ENCODE measurements around the gene OGFOD3. TPM values are rescaled to one million over a fixed set of nuclear protein-coding genes. Genes with fewer than 3 reads are reported as not detected.
"Not testable (repeated sequence)": the region's sequence is repeated elsewhere in the genome, so short reads cannot be mapped to it uniquely, and the experiment has no call there.

OGFOD3 gene
- total RNA-seq, 2 donors from 2014 or later, result 23.3 to 40.8 TPM

DNA sequence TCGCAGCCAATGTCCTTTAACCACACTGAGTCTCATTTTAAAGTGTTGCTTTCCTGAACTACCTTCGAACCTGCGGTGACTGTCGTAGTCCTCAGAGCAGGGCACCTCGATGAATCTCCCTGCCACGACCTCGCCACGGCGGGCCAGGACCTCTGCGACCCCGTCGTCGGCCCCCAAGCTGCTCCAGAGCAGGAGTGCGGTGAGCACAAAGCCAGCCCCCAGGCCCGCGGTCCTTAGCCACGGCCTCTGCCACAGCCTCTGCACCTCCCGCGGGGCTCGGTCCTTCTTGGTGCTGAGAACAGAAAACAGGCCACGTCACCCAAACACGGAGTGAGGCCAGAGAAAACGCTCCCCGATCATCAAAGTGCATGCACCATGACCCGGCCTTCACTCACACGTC, 3.0 kb downstream of the OGFOD3 start:
- H3K4me3 ChIP-seq, result no peak overlapping the region
- H3K36me3 ChIP-seq, result no peaks in the 10 kb centered on the region
- TF ChIP-seq, protein P1, sequence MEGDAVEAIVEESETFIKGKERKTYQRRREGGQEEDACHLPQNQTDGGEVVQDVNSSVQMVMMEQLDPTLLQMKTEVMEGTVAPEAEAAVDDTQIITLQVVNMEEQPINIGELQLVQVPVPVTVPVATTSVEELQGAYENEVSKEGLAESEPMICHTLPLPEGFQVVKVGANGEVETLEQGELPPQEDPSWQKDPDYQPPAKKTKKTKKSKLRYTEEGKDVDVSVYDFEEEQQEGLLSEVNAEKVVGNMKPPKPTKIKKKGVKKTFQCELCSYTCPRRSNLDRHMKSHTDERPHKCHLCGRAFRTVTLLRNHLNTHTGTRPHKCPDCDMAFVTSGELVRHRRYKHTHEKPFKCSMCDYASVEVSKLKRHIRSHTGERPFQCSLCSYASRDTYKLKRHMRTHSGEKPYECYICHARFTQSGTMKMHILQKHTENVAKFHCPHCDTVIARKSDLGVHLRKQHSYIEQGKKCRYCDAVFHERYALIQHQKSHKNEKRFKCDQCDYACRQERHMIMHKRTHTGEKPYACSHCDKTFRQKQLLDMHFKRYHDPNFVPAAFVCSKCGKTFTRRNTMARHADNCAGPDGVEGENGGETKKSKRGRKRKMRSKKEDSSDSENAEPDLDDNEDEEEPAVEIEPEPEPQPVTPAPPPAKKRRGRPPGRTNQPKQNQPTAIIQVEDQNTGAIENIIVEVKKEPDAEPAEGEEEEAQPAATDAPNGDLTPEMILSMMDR (IDR thresholded peaks at IDR 0.05), result no peak
- no peak overlapping the region for H3K27ac ChIP-seq
- no peaks in the 10 kb centered on the region for H3K4me1 ChIP-seq
- H3K9ac ChIP-seq (ENCODE audit: low read depth in 2 of 2, low read length in 2 of 2), result no peak overlapping the region
- no peak for DNase-seq
- intact Hi-C loops (cut with DNase I), result no loop called here
- no peaks in the 10 kb centered on the region for H3K27me3 ChIP-seq
- H3K9me3 ChIP-seq, result no peaks in the 10 kb centered on the region

DNA sequence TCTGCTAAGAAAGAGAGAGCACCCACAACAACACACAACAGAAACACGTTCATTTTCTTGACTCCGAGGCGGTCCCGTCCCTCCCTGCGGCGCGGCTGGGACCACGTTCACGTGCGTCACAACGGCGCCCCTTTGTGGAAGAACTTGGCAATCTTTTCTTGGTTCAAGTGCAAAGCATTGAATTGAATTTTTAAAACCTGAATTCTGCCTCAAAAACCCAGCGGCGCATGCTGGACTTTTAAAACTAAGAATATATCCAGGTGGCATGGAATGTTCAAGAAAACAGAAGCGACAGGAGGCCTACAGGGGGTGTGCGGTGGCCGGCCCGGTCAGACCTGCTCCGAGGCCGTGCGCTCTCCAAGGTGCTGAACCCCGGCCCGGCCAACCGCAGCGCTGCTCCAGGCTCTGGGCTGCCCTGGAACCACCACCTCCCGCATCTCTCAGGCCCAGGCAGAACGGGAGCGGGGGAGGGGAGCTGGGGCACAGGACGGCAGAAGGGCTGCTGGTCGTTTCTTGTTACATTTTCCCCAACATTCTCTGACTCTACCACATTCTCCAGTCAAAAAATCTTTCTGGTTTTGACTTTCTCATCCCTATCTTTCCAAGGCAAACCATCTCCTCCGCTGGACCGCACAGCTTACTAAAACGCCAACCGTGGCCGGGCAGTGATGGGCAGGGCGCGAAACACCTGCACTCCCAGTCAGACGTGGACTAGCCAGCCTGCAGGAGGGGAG, 3.7 kb downstream of the OGFOD3 start:
- no peaks in the 10 kb centered on the region for H3K36me3 ChIP-seq
- no peak overlapping the region for H3K9ac ChIP-seq (ENCODE audit: low read depth in 2 of 2, low read length in 2 of 2)
- intact Hi-C loops (cut with DNase I), result loop anchor here (1.0 kb wide), 1 partner anchor 63 kb away; no protein-coding TSS in a partner anchor
- TF ChIP-seq, protein P1 (IDR thresholded peaks at IDR 0.05), result peak; percentile 69
- no peaks in the 10 kb centered on the region for H3K4me1 ChIP-seq
- DNase-seq, result peak; percentile 69
- H3K27me3 ChIP-seq, result no peaks in the 10 kb centered on the region
- H3K9me3 ChIP-seq, result no peaks in the 10 kb centered on the region
- no peak overlapping the region for H3K4me3 ChIP-seq
- no peak overlapping the region for H3K27ac ChIP-seq

DNA sequence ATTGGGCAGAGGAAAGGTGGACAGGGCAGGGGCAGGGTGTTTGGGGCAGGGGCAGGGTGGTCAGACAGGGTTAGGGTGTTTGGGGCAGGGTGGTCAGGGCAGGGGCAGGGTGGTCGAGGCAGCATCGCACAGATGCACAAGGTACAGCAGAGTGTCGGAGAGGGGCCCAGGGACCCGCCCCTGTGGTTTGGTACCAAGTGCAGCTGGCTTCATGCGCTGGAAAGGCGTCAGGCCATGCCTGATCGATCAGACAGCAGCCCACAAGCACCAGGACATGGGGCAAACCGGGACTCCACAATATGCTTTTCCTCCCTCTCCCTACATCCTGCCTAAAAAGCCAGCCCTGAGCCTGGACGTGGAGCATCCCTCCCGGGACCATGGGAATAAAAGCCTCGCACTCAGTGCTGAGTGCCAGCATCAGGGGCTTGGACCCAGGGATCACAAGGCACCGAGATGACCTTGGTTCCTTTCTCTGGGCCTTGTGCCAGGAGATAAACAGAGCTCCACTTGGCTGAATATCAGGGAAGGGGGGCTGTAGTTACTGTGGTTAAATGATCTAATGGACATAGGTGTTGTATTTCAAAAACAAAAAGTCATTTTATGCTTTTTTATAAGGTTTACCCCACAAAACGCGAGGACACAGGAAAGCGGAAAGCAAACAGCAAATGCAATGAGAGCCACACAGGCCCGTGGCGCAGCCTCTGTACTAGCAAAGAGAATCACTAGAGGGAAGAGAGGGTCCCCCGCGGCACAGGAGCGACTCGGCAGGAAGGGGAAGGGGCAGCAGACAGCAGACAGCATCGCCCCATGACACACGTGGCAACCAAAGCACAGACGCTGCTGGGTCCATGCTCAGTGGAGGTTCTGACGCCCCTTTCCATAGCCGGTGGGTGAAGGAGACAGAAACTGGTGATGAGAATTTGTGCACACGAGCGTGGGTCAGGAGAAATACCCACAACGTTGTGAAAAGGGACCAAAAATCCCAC, 5.6 kb downstream of the OGFOD3 start:
- no peaks in the 10 kb centered on the region for H3K4me1 ChIP-seq
- H3K36me3 ChIP-seq, result no peaks in the 10 kb centered on the region
- intact Hi-C loops (cut with DNase I), result no loop called here
- H3K4me3 ChIP-seq, result no peak overlapping the region
- H3K27me3 ChIP-seq, result no peaks in the 10 kb centered on the region
- H3K9me3 ChIP-seq, result no peaks in the 10 kb centered on the region
- H3K27ac ChIP-seq, result no peak overlapping the region
- DNase-seq, result no peak
- TF ChIP-seq, protein P1 (IDR thresholded peaks at IDR 0.05), result no peak
- no peak overlapping the region for H3K9ac ChIP-seq (ENCODE audit: low read depth in 2 of 2, low read length in 2 of 2)

DNA sequence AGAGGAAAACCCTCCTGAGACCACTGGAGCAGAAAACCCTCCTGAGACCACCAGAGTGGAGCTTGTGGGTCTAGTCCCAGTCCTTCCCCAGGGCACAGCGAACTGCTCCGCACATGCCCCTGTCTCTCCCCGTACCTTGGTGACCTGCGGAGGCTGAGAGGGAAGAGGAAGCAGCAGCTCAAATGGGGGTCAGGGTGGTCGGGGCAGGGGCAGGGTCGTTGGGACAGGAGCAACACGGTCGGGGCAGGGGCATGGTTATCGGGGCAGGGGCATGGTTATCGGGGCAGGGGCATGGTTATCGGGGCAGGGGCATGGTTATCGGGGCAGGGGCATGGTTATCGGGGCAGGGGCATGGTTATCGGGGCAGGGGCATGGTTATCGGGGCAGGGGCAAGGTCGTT, 6.3 kb downstream of the OGFOD3 start:
- H3K36me3 ChIP-seq; H3K27me3 ChIP-seq; DNase-seq; H3K27ac ChIP-seq; intact Hi-C loops (cut with DNase I); H3K4me3 ChIP-seq; H3K4me1 ChIP-seq; H3K9ac ChIP-seq (ENCODE audit: low read depth in 2 of 2, low read length in 2 of 2); H3K9me3 ChIP-seq: not testable (repeated sequence)

DNA sequence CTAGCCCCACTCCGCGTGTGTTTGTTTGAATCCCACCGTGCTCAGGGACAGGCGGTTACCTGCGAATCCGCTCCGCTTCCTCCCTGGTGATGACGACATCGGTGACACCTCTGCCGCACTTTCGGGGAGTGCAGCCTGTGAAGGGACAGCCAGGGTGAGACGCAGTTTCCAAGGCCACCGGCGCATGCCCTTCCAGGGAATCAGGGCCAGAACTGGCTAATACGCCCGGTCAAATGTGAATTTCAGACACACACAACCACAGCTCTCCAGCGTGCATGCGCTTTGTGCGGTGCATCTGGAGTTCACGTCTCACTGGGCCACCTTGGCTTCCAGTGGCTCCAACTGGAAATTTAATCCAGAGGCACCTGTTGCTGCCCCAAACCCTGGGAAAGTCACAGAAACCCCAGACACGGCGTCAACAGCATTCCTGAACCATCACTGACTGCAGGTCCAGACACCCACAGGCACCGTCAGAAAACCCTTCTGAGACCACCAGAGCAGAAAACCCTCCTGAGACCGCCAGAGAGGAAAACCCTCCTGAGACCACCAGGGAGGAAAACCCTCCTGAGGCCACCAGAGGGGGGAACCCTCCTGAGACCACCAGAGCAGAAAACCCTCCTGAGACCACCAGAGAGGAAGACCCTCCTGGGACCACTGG, 6.9 kb downstream of the OGFOD3 start:
- no peak overlapping the region for H3K4me3 ChIP-seq
- no peaks in the 10 kb centered on the region for H3K9me3 ChIP-seq
- H3K27me3 ChIP-seq, result no peaks in the 10 kb centered on the region
- TF ChIP-seq, protein P1 (IDR thresholded peaks at IDR 0.05), result no peak
- no peak overlapping the region for H3K27ac ChIP-seq
- H3K36me3 ChIP-seq, result no peaks in the 10 kb centered on the region
- no peak for DNase-seq
- H3K4me1 ChIP-seq, result no peaks in the 10 kb centered on the region
- H3K9ac ChIP-seq (ENCODE audit: low read depth in 2 of 2, low read length in 2 of 2), result no peak overlapping the region
- intact Hi-C loops (cut with DNase I), result no loop called here

Measured in colonic mucosa (tissue), 4 donors.